Left lobe of liver (tissue), 2 donors: Measurements from ENCODE around the gene PTBP1. TPM values are rescaled to one million over a fixed set of nuclear protein-coding genes. Genes with fewer than 3 reads are reported as not detected.

ENCODE experiments used
- ATAC-seq: fragments of 200-7000 bp; cut with Tn5 transposase; one replicate; pipeline ENCODE4 v1.9.1; 2020; ENCODE audit warnings: mild to moderate bottlenecking, moderate library complexity
- DNase-seq: peaks from one replicate; pipeline ENCODE4 v3.0.0-alpha.2; 2020; ENCODE audit warnings: low spot score
- total RNA-seq: library from RNA; stranded (reverse); gene quantifications from one replicate; pipeline ENCODE4 v1.2.1, GENCODE V29; 2021
- donor health status: DM: no; HTN: no; CAD: no; lungs with moderate emphysema.
- donor health status: DM: no; HTN: yes; CAD: no.

PTBP1 gene
- total RNA-seq, result 115 TPM

DNA sequence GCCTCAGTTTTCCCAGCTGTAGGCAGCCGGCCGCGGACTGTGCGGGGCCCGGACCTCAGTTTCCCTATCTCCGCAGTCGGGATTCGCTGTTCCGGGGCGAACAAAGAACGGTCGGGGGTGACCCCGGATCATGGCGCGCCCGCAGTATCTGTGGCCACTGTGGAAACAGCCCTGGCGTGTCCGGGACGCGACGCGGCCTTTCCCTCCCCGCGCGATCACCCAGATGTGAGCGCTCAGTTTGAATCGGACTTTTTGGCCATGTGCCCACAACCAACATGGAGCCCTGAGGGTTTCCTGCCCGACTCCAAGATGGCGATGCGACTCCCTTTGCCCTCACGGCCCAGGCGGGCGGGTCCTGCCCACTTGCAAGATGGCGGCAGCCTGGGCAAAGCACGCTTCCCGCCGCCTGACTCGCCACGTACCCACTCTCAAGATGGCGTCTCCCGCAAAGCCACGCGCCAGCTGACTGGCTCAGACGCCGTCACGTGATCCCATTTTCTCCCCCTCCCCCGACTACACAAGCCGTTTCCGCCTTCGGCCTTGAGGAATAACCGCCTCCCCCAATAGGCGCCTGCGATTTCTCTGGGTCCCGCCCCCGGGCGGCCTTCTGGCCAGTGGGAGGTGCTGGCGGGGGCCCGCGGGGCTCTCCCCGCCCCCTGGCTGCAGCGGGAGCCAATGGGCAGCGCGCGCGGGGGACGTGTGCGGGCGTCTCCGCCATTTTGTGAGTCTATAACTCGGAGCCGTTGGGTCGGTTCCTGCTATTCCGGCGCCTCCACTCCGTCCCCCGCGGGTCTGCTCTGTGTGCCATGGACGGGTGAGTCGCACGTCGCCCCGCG is at the start of gene PTBP1:
Gene PTBP1, plus strand, starts transcription at position 761 of the 836 bp plus-strand sequence. Its CDS starts 46 bp downstream, at position 807.
- ATAC-seq, result peak; percentile 78
- peak; percentile 100 for DNase-seq

DNA sequence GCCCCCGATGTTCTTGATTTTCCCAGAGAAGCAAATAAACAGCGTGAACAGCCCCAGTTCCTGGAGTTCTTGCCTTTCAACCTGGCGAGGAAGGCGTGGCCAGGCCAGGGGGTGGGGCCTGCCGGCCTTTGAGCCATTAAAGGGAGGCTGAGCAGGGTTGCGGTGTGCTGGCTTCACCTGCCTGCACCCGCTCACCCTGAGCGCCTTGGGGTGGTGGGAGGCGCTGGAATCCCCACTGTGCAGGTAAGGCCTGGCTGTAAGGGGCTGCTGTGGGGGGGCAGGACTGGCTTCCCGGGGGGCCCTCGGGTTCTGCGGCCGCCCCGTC is 49.0 kb upstream of the PTBP1 start:
- DNase-seq (no peak), ATAC-seq (no peak)

DNA sequence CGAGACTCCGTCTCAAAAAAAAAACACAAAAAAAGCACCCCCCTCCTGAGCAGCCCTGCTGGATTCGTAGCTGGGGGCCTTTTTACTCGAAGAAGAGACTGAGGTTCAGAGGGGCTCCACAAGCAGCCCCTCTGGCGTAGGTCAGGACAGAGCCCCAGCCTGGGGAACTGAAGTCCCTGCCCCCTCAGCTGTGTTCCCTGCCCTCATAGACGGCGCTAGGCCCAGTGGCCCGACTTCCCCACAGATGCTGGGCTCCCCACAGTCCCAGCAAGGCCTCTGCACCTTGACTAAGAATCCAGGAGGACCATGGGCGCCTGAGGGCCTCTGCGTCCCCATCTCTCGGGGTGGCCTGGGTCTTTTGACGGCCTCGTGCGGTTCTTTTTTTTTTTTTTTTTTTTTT is 47.4 kb upstream of the PTBP1 start:
- ATAC-seq (no peak), DNase-seq (no peak)

DNA sequence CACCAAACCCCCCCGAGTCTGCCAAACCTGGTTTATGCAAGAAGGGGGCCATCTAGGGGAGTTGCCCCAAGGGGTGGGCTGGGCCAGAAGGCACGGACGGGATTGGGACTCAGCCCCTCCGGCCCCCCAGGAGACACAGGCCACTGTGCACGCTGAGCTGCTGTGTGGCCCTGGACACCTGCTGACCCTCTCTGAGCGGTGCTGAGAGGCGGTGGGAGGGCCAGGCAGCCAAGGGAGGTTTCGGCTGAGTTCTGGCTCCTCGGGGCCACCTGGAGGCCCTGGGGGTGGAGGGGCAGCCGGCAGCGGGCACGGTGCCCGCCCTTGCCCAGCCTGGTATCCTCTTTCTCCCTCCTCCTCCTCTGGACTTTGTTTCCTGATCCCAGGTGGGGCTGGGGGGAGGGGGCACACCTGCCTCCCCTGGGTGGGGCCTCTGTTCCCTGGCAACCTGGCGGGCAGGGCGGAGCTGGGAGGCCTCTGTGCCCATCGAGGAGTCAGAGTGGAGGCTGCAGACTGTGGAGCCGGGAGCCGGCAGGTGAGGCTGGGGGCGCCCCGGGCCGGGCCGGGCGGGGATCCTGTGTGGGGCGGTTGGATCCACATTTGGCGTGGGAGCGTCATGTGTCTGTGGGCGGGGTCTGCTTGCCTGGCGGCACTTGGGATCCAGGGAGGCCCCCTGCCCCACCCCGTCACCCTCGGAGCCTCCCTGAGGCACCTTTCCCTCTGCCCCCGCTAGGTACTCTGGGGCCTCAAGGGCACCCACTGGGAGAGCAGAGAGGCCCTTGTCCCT is 46.4 kb upstream of the PTBP1 start, which contains the start of gene MISP:
Gene MISP, plus strand, starts transcription at position 473 of the 784 bp plus-strand sequence. CDS start 5,835 bp downstream, outside the sequence.
- ATAC-seq (peak; percentile 10), DNase-seq (no peak)

DNA sequence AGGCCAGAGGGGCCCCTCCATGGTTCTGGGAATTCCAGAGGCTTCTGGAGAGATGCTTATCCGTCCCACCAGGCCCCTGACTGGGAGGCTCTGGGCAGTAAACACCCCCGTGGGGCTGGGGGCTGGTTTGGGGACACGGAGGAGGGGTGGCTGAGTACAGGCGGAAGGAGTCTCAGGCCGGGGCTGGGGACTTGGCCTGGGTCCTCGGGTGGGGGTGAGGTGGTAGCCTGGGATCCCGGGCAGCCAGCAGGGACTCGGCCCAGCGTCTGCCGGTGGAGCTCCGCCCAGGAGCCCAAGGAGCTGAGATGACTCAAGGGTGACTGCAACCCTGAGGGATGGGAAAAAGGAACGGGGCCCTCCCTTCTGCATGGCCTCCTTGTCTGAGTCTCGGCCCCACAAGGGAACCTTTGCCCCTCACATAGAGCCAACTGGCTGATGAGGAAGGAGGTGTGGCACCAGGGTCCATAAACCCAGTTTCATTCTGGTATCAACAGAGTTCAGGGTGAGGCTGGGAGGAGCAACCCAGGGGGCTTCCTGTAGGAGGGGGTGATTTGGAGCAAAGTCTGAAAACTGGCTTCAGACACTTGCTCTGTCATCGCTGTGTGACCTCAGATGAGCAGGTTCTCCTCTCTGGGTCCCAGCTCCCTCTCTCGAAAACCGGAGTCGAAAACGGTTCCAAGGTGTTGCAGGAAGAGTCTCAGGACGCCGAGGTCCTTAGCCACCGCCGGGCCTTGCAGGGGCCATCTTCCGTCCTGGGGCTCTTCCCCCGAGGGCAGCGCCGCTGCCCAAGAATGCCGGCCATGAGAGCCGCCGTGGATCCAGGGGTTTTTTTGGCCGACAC is 45.5 kb upstream of the PTBP1 start:
- ATAC-seq (no peak), DNase-seq (no peak)

DNA sequence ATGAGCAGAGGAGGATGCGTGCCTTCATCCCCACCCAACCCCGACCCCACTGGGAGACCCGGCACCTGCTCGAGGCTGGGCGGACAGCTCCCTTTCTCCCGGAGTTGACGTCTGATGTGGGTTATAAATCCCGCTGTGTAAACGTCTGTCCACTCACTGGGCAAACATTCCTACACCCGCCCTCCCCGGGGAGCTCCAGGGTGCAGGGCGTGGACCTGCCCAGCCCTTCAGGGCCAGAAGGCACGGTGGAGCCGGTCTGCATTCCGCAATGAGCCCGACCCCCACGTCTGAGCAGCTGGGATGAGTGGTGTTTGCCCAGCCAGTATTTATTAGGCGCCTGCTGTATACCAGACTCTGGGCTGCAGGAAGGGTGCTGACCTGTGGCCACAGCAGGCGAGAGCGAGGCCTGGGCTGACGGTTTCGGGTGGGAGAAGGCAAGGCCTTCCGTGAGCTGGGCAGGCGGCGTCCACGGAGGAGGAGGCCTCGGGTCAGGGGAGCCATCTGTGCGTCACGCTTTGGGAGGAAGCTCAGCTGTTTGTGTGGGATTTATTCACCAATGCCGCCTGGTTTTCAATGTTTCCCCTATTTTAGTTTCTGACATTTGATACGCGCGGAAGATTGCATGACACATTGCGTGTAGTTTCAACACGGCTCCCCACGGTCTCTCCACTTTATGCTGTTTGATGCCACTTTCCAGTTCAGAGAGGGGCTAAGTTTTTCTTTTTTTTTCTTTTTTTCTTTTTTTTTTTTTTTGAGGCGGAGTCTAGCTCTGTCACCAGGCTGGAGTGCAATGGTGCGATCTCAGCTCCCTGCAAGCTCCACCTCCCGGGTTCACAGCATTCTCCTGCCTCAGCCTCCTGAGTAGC is 44.4 kb upstream of the PTBP1 start:
- ATAC-seq (no peak), DNase-seq (no peak)

DNA sequence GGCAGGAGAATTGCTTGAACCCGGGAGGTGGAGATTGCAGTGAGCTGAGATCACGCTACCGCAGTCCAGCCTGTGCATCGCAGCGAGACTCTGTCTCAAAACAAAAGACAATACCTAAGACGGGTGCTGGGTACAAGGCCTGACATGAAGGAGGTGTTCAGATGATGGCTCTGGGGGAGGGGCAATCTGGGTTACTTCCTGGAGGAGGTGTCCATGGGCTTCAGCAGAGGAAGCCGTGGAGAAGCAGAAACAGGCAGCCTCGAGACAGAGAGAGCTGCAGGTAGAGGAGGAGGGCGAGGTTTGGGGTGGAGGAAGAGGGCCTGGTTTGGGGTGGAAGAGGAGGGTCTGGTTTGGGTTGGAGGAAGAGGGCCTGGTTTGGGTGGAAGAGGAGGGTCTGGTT is 42.7 kb upstream of the PTBP1 start:
- ATAC-seq, result no peak
- DNase-seq, result no peak

DNA sequence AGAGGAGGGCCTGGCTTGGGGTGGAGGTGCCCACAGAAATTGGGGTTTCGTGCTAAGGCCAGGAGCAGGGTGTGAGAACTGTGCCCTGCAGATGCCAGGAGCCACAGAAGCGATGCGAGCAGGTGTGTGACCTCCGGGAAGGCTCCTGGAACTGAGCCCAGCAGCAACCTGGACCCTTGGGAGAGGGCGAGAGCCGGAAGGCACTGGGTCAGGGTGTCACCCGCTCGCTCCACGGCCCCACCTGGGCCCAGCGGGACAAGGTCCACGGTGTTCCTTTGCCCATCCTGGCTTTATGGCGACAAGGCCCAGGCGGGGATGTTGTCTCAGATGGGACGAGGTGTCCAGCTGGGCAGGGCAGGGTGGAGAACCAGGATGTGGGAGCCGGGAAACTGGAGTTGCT is 42.2 kb upstream of the PTBP1 start:
- no peak for DNase-seq

DNA sequence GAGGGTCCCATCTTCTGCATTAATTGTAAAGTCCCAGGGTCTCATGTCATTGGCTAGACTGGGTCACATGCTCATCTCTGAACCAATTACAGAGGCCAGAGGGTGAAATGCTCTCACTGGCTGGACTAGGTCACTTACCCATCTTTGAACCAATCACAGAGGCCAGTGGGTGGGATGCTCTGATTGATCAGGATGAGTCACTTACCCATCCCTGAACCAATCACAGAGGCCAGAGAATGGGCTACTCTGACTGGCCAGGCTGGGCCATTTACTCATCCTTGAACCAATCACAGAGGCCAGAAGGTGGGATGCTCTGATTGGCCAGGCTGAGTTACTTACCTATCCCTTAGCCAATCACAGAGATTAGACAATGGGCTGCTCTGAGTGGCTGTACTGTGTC is 41.0 kb upstream of the PTBP1 start:
- DNase-seq, result no peak
- no peak for ATAC-seq

More for the DNA sequence above, 42.2 kb upstream of the PTBP1 start:
- no peak for ATAC-seq

DNA sequence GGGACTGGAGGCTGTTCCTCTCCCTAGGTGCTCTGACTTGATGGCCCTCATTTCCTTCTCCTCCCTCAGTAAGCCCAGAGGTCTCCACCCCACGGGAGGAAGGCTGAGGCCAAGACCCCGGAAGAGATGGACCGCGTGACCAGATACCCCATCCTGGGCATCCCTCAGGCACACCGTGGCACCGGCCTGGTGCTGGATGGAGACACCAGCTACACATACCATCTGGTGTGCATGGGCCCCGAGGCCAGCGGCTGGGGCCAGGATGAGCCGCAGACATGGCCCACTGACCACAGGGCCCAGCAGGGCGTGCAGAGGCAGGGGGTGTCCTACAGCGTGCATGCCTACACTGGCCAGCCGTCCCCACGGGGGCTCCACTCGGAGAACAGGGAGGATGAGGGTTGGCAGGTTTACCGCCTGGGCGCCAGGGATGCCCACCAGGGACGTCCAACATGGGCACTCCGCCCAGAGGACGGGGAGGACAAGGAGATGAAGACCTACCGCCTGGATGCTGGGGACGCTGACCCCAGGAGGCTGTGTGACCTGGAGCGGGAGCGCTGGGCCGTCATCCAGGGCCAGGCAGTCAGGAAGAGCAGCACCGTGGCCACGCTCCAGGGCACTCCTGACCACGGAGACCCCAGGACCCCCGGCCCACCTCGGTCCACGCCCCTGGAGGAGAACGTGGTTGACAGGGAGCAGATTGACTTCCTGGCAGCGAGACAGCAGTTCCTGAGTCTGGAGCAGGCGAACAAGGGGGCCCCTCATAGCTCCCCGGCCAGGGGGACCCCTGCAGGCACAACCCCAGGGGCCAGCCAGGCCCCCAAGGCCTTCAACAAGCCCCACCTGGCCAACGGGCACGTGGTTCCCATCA is 40.2 kb upstream of the PTBP1 start:
- ATAC-seq (no peak), DNase-seq (no peak)

DNA sequence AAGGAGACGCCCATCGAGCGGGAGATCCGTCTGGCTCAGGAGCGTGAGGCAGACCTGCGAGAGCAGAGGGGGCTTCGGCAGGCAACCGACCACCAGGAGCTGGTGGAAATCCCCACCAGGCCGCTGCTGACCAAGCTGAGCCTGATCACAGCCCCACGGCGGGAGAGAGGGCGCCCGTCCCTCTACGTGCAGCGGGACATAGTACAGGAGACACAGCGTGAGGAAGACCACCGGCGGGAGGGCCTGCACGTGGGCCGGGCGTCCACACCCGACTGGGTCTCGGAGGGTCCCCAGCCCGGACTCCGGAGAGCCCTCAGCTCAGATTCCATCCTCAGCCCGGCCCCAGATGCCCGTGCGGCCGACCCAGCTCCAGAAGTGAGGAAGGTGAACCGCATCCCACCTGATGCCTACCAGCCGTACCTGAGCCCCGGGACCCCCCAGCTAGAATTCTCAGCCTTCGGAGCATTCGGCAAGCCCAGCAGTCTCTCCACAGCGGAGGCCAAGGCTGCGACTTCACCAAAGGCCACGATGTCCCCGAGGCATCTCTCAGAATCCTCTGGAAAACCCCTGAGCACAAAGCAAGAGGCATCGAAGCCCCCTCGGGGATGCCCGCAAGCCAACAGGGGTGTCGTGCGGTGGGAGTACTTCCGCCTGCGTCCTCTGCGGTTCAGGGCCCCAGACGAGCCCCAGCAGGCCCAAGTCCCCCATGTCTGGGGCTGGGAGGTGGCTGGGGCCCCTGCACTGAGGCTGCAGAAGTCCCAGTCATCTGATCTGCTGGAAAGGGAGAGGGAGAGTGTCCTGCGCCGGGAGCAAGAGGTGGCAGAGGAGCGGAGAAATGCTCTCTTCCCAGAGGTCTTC is 39.2 kb upstream of the PTBP1 start:
- ATAC-seq, result no peak
- no peak for DNase-seq

DNA sequence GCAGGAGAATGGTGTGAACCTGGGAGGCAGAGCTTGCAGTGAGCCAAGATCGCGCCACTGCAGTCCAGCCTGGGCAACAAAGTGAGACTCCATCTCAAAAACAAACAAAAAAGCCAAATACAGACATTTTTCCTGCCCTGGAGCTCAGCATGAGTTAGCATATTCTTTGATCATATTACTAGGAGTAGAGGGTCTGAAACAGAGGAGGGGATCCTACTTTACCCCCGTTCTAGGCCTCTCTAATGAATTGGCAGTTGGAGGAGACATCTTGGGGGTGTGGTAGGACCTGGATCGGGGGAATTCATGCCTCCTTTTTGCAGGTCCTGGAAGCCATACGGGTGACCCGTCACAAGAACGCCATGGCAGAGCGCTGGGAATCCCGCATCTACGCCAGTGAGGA is 34.1 kb upstream of the PTBP1 start:
- no peak for DNase-seq
- ATAC-seq, result no peak

DNA sequence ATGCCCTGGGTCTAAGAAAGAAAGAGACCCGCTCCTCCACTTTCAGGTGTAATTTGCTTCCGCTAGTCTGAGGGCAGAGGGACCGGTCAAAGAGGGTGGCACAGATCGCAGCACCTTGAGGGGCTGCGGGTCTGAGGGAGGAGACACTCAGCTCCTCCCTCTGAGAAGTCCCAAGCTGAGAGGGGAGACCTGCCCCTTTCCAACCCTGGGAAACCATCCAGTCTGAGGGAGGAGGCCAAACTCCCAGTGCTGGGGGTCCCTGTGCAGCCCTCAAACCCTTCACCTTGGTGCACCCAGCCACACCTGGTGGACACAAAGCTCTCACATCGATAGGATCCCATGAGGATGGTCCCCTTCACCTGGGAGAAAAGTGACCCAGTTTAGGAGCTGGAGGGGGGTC is 33.4 kb upstream of the PTBP1 start:
- no peak for ATAC-seq
- DNase-seq, result no peak

DNA sequence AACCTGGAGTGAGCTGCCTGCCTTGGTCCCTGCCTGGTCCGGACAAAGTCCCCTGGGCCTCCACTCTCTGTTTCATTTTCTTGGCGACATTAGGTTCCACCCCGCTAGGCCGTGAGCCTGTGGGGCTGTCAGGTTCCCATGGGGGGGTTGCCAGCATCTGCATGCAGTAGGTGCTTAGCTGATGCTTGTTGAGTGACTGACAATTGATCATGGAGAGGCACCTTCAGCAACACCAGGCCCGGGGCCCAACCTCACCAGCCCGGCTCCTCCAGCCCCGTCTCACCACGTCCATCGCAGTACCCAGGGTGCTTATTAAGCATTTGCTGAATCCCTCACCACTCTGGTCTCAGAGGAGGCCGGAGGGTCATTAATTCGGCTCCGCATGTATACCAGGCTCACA is 33.0 kb upstream of the PTBP1 start:
- DNase-seq, result no peak

DNA sequence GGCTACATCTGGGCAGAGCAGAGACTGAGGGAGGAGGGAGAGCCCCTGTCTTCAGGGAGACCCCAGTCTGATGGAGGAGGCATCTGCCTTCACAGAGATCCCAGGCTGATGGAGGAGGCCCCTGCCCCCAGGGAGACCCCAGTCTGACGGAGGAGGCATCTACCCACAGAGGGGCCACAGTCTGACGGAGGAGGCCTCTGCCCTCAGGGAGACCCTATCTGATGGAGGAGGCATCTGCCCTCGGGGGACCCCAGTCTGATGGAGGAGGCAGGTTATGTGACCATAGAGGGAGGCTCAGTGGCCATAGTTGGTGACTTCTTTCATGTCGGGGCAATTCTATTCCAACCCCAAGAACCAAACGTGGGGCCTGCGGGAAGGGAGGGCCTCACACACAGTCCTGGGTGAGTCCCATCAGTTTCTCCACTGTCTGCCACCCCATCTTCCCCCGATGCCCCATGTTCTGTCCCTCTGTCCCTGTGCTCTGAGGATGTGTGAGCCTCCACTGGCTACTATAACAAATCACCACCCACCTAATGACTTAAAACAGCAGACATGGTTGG is 32.0 kb upstream of the PTBP1 start:
- no peak for ATAC-seq
- DNase-seq, result no peak

More for the DNA sequence above, 33.0 kb upstream of the PTBP1 start:
- no peak for ATAC-seq

DNA sequence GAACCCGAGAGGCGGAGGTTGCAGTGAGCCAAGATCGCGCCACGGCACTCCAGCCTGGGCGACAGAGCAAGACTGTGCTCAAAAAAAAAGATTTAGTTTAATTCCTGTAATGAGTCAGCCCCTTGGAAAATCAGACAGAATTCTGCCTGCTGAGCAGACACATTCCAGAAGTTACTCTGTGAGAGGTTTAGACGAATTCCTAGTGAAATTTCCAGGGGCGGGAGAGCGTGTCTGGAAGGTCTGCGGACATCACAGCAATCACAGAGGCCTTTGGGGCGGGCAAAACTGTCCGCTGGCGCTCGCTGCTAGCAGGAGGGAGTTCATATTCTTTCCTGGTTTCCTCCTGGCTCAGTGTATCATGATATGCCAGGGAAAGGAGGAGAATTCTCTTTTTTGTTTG is 28.8 kb upstream of the PTBP1 start:
- DNase-seq (no peak), ATAC-seq (no peak)

DNA sequence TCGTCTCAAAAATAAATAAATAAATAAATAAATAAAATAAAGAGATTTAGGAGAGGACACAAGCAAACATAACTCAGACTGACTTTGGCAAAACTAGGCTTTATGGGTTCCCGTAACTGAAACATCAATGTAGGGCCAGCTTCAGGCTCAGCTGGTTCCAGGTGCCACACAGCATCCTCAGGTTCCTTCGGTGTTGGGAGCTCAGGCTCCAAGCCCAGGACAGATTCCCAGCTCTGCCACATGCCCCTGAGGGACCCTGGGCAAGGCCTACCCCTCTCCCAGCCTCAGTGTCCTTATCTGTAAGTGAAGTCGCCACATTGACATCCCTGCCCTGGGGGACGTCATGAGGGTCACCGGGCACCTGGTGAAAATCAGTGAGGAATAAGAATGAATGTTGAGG is 27.6 kb upstream of the PTBP1 start:
- DNase-seq, result no peak
- no peak for ATAC-seq

DNA sequence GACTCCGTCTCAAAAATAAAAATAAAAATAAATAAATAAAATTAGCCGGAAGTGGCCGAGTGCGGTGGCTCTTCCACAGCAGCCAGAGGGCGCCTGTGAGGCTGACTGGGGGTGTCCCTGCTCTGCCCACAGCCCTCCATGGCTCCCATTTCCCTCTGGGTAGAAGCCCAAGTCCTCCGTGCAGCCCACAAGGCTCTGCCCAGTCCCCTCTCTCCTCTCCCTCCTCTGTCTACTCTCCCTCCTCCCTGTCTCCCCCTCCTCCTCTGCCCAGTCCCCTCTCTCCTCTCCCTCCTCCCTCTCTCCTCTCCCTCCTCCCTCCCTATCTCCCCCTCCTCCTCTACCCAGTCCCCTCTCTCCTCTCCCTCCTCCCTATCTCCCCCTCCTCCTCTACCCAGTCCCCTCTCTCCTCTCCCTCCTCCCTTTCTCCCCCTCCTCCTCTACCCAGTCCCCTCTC is 25.9 kb upstream of the PTBP1 start:
- no peak for DNase-seq
- peak; percentile 36 for ATAC-seq
